ENCODE data around the gene AREL1. TPM values are rescaled to one million over a fixed set of nuclear protein-coding genes. Genes with fewer than 3 reads are reported as not detected.

The AREL1 gene
- total and polyA plus RNA-seq, 2 of the 8 experiments (the other 6 are each of a cell fraction or from before 2014, with no cell fraction given): 31.4 to 49.1 TPM

DNA sequence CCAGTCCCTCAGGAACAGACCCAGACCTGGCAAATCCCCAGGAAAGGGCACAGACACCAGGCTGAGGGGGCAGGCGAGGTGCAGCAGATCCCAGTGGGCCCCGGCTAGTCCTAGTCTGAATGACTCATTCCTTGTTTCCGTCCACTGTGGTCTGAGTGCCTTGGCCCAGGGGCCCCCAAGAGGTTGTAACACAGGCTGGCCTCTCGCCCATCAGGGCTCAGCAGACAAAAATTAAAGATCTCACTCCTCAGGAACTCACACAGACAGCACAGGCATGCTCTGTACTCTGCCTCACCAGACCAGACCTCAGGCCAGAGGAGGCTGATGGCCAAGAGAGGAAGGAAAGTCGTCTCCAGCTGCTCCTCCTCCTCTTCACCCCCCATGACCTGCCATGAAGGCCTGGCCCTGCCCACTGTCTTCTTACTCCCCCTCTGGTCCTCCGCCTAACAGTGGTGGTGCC, 93.2 kb downstream of the AREL1 start:
- H3K23ac ChIP-seq (ENCODE audit: insufficient read length): no peak overlapping the region
- H3K56ac ChIP-seq (replicated peaks; ENCODE audit: insufficient read length, low read depth, low read length): no peak overlapping the region
- H4K5ac ChIP-seq (ENCODE audit: insufficient read length, low read depth, low read length): no peak overlapping the region
- H3K79me2 ChIP-seq (ENCODE audit: control insufficient read depth in 1 of 2, insufficient read depth in 2 of 2, low read length in 2 of 2): no peaks in the 10 kb centered on the region
- H3K4me3 ChIP-seq (ENCODE audit: extremely low read depth in 1 of 4, insufficient read depth in 2 of 4, low read depth in 3 of 4, low read length in 4 of 4): no peak overlapping the region
- 87% methylated on average over 5 of the region's 6 CpGs; no CpG with 5 or more reads in 1 of the 2 experiments for WGBS, 2 experiments (ENCODE audit: extremely low coverage in 1 of 2, insufficient coverage in 1 of 2, insufficient read length in 1 of 2, insufficient replicate concordance in 2 of 2, low coverage in 1 of 2, low lambda C conversion rate in 2 of 2, missing lambda C conversion rate in 1 of 2)
- H2AFZ ChIP-seq (ENCODE audit: low read length): 0 out of 2 replicates have a peak overlapping the region, but pooled peaks have one; percentile 28
- H2AK5ac ChIP-seq (ENCODE audit: low read depth, low read length): no peak overlapping the region
- H3K18ac ChIP-seq (ENCODE audit: extremely low read depth, low read length): no peak overlapping the region; the same call in 1 of the 2 replicates
- 0 out of 2 replicates have a peak overlapping the region, but pooled peaks have one; percentile 43 for H2BK12ac ChIP-seq (ENCODE audit: low read depth, low read length)
- no peak overlapping the region for H2BK15ac ChIP-seq (ENCODE audit: low read length)
- POLR2A ChIA-PET (ENCODE audit: partially characterized antibody): no interaction called here
- no peak overlapping the region for H3K4ac ChIP-seq (replicated peaks; ENCODE audit: insufficient read length, low read depth, low read length)
- FAIRE-seq: no peak
- no peak overlapping the region for H3K14ac ChIP-seq (ENCODE audit: insufficient read length)
- no peaks in the 10 kb centered on the region; a peak in 2 of 7 replicates for H3K27me3 ChIP-seq (replicated peaks in 1 of 4; ENCODE audit: control insufficient read depth in 3 of 4, extremely low read depth in 1 of 4, insufficient read depth in 3 of 4, low read length in 3 of 4)
- H4K8ac ChIP-seq (ENCODE audit: extremely low read depth, insufficient read depth, low read length): no peak overlapping the region
- peak overlapping the region; percentile 52; the same call in 1 of the 2 replicates for H2BK5ac ChIP-seq (ENCODE audit: low read depth, low read length)
- H3K9ac ChIP-seq (replicated peaks in 1 of 4; ENCODE audit: extremely low read depth in 1 of 4, low read depth in 3 of 4, low read length in 3 of 4): no peak overlapping the region
- no peaks in the 10 kb centered on the region for H4K20me1 ChIP-seq (replicated peaks in 1 of 2; ENCODE audit: control insufficient read depth in 1 of 2, insufficient read depth in 2 of 2, low read length in 2 of 2)
- peak overlapping the region; percentile 12 for H4K91ac ChIP-seq (replicated peaks; ENCODE audit: insufficient read length, low read length)
- no peak for DNase-seq (ENCODE audit: low read depth in 1 of 2, low spot score in 2 of 2)
- no peak overlapping the region for H3K4me2 ChIP-seq (ENCODE audit: insufficient read depth in 1 of 2, low read depth in 2 of 2, low read length in 2 of 2)
- H3K9me3 ChIP-seq (ENCODE audit: insufficient read depth in 2 of 2, low read depth in 1 of 2, low read length in 1 of 2): no peaks in the 10 kb centered on the region
- H3K23me2 ChIP-seq (ENCODE audit: low read depth, low read length): no peaks in the 10 kb centered on the region; the same call in 1 of the 2 replicates
- no peaks in the 10 kb centered on the region for H3K36me3 ChIP-seq (ENCODE audit: control insufficient read depth in 2 of 4, insufficient read depth in 4 of 4, low read length in 3 of 4)
- H2BK20ac ChIP-seq (ENCODE audit: low read length): no peak overlapping the region
- no peak overlapping the region for H3K27ac ChIP-seq (ENCODE audit: low read depth, low read length)
- H3K4me1 ChIP-seq (replicated peaks in 1 of 4; ENCODE audit: control insufficient read depth in 3 of 4, insufficient read depth in 4 of 4, low read length in 3 of 4): peaks cover 2 to 5% (median 4%) of the 10 kb centered on the region in 4 experiments; a peak in 4 of 7 replicates
- H2BK120ac ChIP-seq (replicated peaks; ENCODE audit: low read depth, low read length): no peak overlapping the region
- CTCF ChIA-PET (ENCODE audit: partially characterized antibody): interaction anchor here (0.6 to 5.4 kb wide), 10 partner anchors 8 to 370 kb away, joined by 3 to 45 read pairs (median 4); no protein-coding TSS in a partner anchor
- no peaks in the 10 kb centered on the region for H3K79me1 ChIP-seq (ENCODE audit: low read depth, low read length)
- TF ChIP-seq CTCF (IDR thresholded peaks at IDR 0.05; ENCODE audit: control extremely low read depth in 1 of 3, insufficient read depth in 1 of 3, low read depth in 1 of 3, low read length in 3 of 3): no peak
- no peak for TF ChIP-seq CEBPB (IDR thresholded peaks at IDR 0.05; ENCODE audit: low read depth, low read length)
- no peak for TF ChIP-seq RNF2 (IDR thresholded peaks at IDR 0.05; ENCODE audit: borderline replicate concordance, low read depth, low read length, missing control alignments, poor library complexity, severe bottlenecking)
- no peak for TF ChIP-seq RBBP5 (IDR thresholded peaks at IDR 0.05; ENCODE audit: borderline replicate concordance, low read depth, low read length)
- TF ChIP-seq SP4 (IDR thresholded peaks at IDR 0.05; ENCODE audit: low read length): no peak
- no peak for TF ChIP-seq NANOG (IDR thresholded peaks at IDR 0.05; ENCODE audit: insufficient read depth, low read depth, low read length, poor library complexity, severe bottlenecking)
- no peak for TF ChIP-seq RXRA (IDR thresholded peaks at IDR 0.05; ENCODE audit: insufficient read depth, low read depth, low read length)
- TF ChIP-seq KDM5A (IDR thresholded peaks at IDR 0.05; ENCODE audit: low read length): no peak
